ENCODE measurements around the gene ATP11A. TPM values are rescaled to one million over a fixed set of nuclear protein-coding genes. Genes with fewer than 3 reads are reported as not detected.

Gene ATP11A
- total RNA-seq, 4 donors from 2014 or later: 32.1 to 83.6 (median 46.2) TPM

DNA sequence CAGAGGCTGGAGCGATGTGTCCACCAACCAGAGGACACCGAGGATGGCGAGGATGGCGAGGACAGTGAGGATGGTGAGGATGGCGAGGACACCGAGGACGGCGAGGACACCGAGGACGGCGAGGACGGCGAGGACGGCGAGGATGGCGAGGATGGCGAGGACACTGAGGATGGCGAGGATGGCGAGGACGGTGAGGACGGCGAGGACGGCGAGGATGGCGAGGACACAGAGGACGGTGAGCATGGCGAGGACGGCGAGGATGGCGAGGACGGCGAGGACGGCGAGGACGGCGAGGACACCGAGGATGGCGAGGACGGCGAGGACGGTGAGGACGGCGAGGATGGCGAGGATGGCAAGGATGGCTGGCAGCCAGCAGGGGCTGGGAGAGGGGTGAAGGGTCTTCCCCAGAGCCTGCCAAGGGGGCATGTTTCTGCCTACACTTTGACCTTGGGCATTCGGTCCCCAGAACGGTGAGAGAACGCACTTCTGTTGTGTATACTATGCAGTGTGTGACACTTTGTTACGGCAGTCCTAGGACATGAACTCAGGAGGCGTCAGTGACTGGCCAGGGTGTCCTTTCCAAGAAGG, 44.4 kb upstream of the ATP11A start:
- 89 to 94% methylated on average over 49 of the region's 49 CpGs for WGBS, 2 donors
- Histone ChIP-seq H3K27ac (no peak overlapping the region), H3K4me1 (peaks cover 0 to 7% of the 10 kb centered on the region in 2 donors), H3K36me3 (no peaks in the 10 kb centered on the region), H3K9me3 (no peaks in the 10 kb centered on the region), H3K4me3 (replicated peaks in 1 of 3) (no peak overlapping the region), H3K27me3 (no peaks in the 10 kb centered on the region)
- intact Hi-C loops (cut with DNase I): no loop called here
- no peak for DNase-seq
- no peak for TF ChIP-seq POLR2A (IDR thresholded peaks at IDR 0.05)
- no peak for TF ChIP-seq CTCF (IDR thresholded peaks at IDR 0.05)

DNA sequence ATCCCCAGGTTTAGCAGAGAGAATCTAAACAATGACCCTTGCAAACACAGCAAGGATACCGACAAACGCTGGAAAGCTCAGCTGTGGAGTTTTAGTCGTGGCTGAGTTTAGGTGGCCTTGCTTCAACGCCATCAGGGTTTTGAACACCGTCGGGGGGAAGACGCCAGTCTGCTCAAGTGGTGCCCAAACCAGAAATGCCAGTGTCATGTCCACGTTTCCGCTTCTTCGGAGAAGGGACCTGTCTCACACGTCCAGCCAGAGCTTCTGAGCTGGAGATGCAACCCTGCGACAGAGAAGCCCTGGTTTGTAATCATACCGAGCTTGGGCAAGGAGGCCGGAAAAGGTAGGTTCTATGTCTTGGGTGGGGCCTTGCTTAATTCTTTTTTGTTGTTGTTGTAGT, 42.6 kb upstream of the ATP11A start:
- intact Hi-C loops (cut with DNase I): no loop called here
- TF ChIP-seq POLR2A (IDR thresholded peaks at IDR 0.05) (no peak), CTCF (IDR thresholded peaks at IDR 0.05) (no peak)
- no peaks in the 10 kb centered on the region for H3K36me3 ChIP-seq
- no peak overlapping the region for H3K4me3 ChIP-seq (replicated peaks in 1 of 3)
- H3K4me1 ChIP-seq: peaks cover 9 to 19% of the 10 kb centered on the region in 2 donors
- no peak overlapping the region for H3K27ac ChIP-seq
- no peaks in the 10 kb centered on the region for H3K9me3 ChIP-seq
- 87% methylated on average over 14 of the region's 14 CpGs for WGBS, 2 donors
- no peak for DNase-seq
- H3K27me3 ChIP-seq: no peaks in the 10 kb centered on the region

DNA sequence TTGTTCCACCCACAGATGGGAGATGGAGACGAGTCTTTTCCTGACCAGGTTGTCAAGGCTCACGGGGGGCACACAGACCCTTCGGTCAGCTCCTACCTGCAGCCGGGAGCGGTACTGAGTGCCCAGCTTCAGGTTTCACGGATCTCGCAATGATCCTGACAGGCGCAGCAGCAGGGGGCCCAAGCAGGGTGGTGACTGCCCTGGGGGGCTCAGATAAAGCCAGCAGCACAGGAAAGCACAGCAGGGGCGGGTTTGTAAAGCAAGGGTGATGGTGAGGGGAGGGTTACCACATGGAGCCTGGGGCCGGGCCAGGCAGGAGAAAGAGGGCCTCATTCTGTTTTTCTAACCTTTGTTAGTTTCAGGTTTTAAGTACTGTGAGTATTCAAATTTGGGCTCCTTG, 41.7 kb upstream of the ATP11A start:
- TF ChIP-seq CTCF (IDR thresholded peaks at IDR 0.05): no peak
- no peak for TF ChIP-seq POLR2A (IDR thresholded peaks at IDR 0.05)
- no peak for DNase-seq
- intact Hi-C loops (cut with DNase I): no loop called here
- 83 to 85% methylated on average over 10 of the region's 10 CpGs for WGBS, 2 donors
- Histone ChIP-seq H3K9me3 (no peaks in the 10 kb centered on the region), H3K27me3 (no peaks in the 10 kb centered on the region), H3K36me3 (no peaks in the 10 kb centered on the region), H3K4me1 (peaks cover 13 to 28% of the 10 kb centered on the region in 2 donors), H3K27ac (no peak overlapping the region), H3K4me3 (replicated peaks in 1 of 3) (no peak overlapping the region)

GRCh38 chr13:112648966-112649690, 40.7 kb upstream of the ATP11A start:
- peaks cover 13 to 29% of the 10 kb centered on the region in 2 donors for H3K4me1 ChIP-seq
- H3K27ac ChIP-seq: no peak overlapping the region
- 94 to 97% methylated on average over 31 of the region's 31 CpGs for WGBS, 2 donors
- H3K9me3 ChIP-seq: no peaks in the 10 kb centered on the region
- TF ChIP-seq CTCF (IDR thresholded peaks at IDR 0.05): no peak
- H3K36me3 ChIP-seq: no peaks in the 10 kb centered on the region
- no peak overlapping the region for H3K4me3 ChIP-seq (replicated peaks in 1 of 3)
- no peaks in the 10 kb centered on the region for H3K27me3 ChIP-seq
- intact Hi-C loops (cut with DNase I): no loop called here
- no peak for DNase-seq

- Histone ChIP-seq H3K27me3 (no peaks in the 10 kb centered on the region), H3K27ac (peak overlapping the region in 1 of 3 donors; percentile 2), H3K9me3 (no peaks in the 10 kb centered on the region), H3K4me1 (peaks cover 13 to 29% of the 10 kb centered on the region in 2 donors), H3K36me3 (no peaks in the 10 kb centered on the region), H3K4me3 (replicated peaks in 1 of 3) (no peak overlapping the region)
- WGBS, 2 donors: 64 to 66% methylated on average over 5 of the region's 5 CpGs
- intact Hi-C loops (cut with DNase I): no loop called here
- no peak for DNase-seq
- TF ChIP-seq CTCF (IDR thresholded peaks at IDR 0.05): no peak
- no peak for TF ChIP-seq POLR2A (IDR thresholded peaks at IDR 0.05)
Observed at GRCh38 chr13:112651311-112651710, 38.5 kb upstream of the ATP11A start.

All from thyroid gland (tissue), 4 donors.